H7 (cell line): ENCODE data around the gene KCNJ10. TPM values are rescaled to one million over a fixed set of nuclear protein-coding genes. Genes with fewer than 3 reads are reported as not detected.

ENCODE experiments used
- DNase-seq: peaks from one replicate; pipeline ENCODE4 v3.0.0; 2012
- H3K27me3 ChIP-seq: 2 replicates; pipeline ENCODE4 v1.6.0; 2011; ENCODE audit warnings: mild to moderate bottlenecking, low read length; ENCODE audit not compliant: control insufficient read depth, insufficient read depth
- H3K36me3 ChIP-seq: replicated peaks from 2 replicates; pipeline ENCODE4 v1.5.1; 2011; ENCODE audit warnings: low read length; ENCODE audit not compliant: control insufficient read depth, insufficient read depth
- H3K4me3 ChIP-seq: 2 replicates; pipeline ENCODE4 v1.5.1; 2011; ENCODE audit warnings: low read depth, mild to moderate bottlenecking, control low read depth, low read length, moderate library complexity; ENCODE audit not compliant: insufficient read depth
- total RNA-seq: library from RNA; depleted of rRNA; stranded (reverse); fragments of >200 nt; shearing (Covaris generic); gene quantifications from 2 replicates; pipeline ENCODE4 v1.2.3, GENCODE V29; 2014

Gene KCNJ10
- total RNA-seq, 1 experiment from 2014 or later: not detected

GRCh38 chr1:159980076-159980475, 89.9 kb downstream of the KCNJ10 start:
- Histone ChIP-seq H3K27me3 (no peaks in the 10 kb centered on the region; the same call in 1 of the 2 replicates), H3K36me3 (no peaks in the 10 kb centered on the region), H3K4me3 (no peak overlapping the region)
- no peak for DNase-seq

GRCh38 chr1:159979257-159979656, 90.7 kb downstream of the KCNJ10 start:
- H3K27me3 ChIP-seq: peaks cover 4% of the 10 kb centered on the region; the same call in 1 of the 2 replicates

GRCh38 chr1:159978107-159978398, 91.9 kb downstream of the KCNJ10 start:
- no peak overlapping the region for H3K4me3 ChIP-seq
- DNase-seq: no peak
- H3K27me3 ChIP-seq: peaks cover 4% of the 10 kb centered on the region; the same call in 1 of the 2 replicates
- no peaks in the 10 kb centered on the region for H3K36me3 ChIP-seq

More at GRCh38 chr1:159979257-159979656, 90.7 kb downstream of the KCNJ10 start:
- Histone ChIP-seq H3K36me3 (no peaks in the 10 kb centered on the region), H3K4me3 (no peak overlapping the region)
- no peak for DNase-seq

- Histone ChIP-seq H3K4me3 (no peak overlapping the region), H3K27me3 (peaks cover 4% of the 10 kb centered on the region; the same call in 1 of the 2 replicates), H3K36me3 (no peaks in the 10 kb centered on the region)
- DNase-seq: no peak
Measured at GRCh38 chr1:159977364-159978106, 92.4 kb downstream of the KCNJ10 start.

GRCh38 chr1:159974350-159974965, 95.5 kb downstream of the KCNJ10 start:
- Histone ChIP-seq H3K4me3 (no peak overlapping the region), H3K27me3 (peaks cover 4% of the 10 kb centered on the region; the same call in 1 of the 2 replicates), H3K36me3 (no peaks in the 10 kb centered on the region)
- no peak for DNase-seq

GRCh38 chr1:159973350-159973940, 96.5 kb downstream of the KCNJ10 start:
- Histone ChIP-seq H3K27me3 (peaks cover 4% of the 10 kb centered on the region; the same call in 1 of the 2 replicates), H3K4me3 (no peak overlapping the region), H3K36me3 (no peaks in the 10 kb centered on the region)
- no peak for DNase-seq

- Histone ChIP-seq H3K27me3 (peaks cover 4% of the 10 kb centered on the region; the same call in 1 of the 2 replicates), H3K36me3 (no peaks in the 10 kb centered on the region), H3K4me3 (no peak overlapping the region)
- DNase-seq: no peak
Measured at GRCh38 chr1:159972443-159973205, 97.3 kb downstream of the KCNJ10 start.

GRCh38 chr1:159970932-159971342, 99.0 kb downstream of the KCNJ10 start:
- Histone ChIP-seq H3K36me3 (no peaks in the 10 kb centered on the region), H3K27me3 (peaks cover 4% of the 10 kb centered on the region; the same call in 1 of the 2 replicates), H3K4me3 (no peak overlapping the region)
- DNase-seq: no peak

- Histone ChIP-seq H3K36me3 (no peaks in the 10 kb centered on the region), H3K27me3 (no peaks in the 10 kb centered on the region; the same call in none of the 2 replicates), H3K4me3 (no peak overlapping the region)
- DNase-seq: no peak
Measured at GRCh38 chr1:159968901-159969300, 101.1 kb downstream of the KCNJ10 start.

GRCh38 chr1:159965263-159965662, 104.7 kb downstream of the KCNJ10 start:
- H3K27me3 ChIP-seq: no peaks in the 10 kb centered on the region; the same call in none of the 2 replicates
- no peaks in the 10 kb centered on the region for H3K36me3 ChIP-seq
- H3K4me3 ChIP-seq: no peak overlapping the region
- DNase-seq: no peak

GRCh38 chr1:159964144-159964543, 105.8 kb downstream of the KCNJ10 start:
- DNase-seq: peak; percentile 31
- Histone ChIP-seq H3K4me3 (no peak overlapping the region), H3K36me3 (no peaks in the 10 kb centered on the region), H3K27me3 (no peaks in the 10 kb centered on the region; the same call in 1 of the 2 replicates)

- no peak for DNase-seq
- Histone ChIP-seq H3K36me3 (no peaks in the 10 kb centered on the region), H3K4me3 (no peak overlapping the region), H3K27me3 (no peaks in the 10 kb centered on the region; the same call in 1 of the 2 replicates)
Measured at GRCh38 chr1:159962176-159962575, 107.8 kb downstream of the KCNJ10 start.

GRCh38 chr1:159961636-159962035, 108.3 kb downstream of the KCNJ10 start:
- Histone ChIP-seq H3K27me3 (no peaks in the 10 kb centered on the region; the same call in 1 of the 2 replicates), H3K4me3 (no peak overlapping the region), H3K36me3 (no peaks in the 10 kb centered on the region)
- DNase-seq: no peak

- no peak for DNase-seq
- Histone ChIP-seq H3K27me3 (no peaks in the 10 kb centered on the region; the same call in 1 of the 2 replicates), H3K4me3 (no peak overlapping the region), H3K36me3 (no peaks in the 10 kb centered on the region)
Measured at GRCh38 chr1:159960721-159961381, 109.1 kb downstream of the KCNJ10 start.
